ENCODE measurements around the gene IL12RB1.

- TF ChIP-seq CTCF (conservative IDR thresholded peaks at IDR 0.05 in 1 of 2, IDR thresholded peaks at IDR 0.05 in 1 of 2; ENCODE audit: low read depth in 1 of 2, low read length in 2 of 2) (no peak), EZH2 (IDR thresholded peaks at IDR 0.05; ENCODE audit: low read length, missing control alignments) (no peak)
Observed at GRCh38 chr19:18060472-18060871, 26.3 kb downstream of the IL12RB1 start.

Data from fibroblast of lung (primary cell).